Hepatocyte (in vitro differentiated cells): Measurements from ENCODE around the gene PPP1R13L.

ENCODE experiments used
- CTCF ChIP-seq: fragments of 200-600 bp; sonication (generic); IDR thresholded peaks from 2 replicates; pipeline ENCODE4 v1.5.1; 2016; ENCODE audit warnings: antibody characterized with exemption, mild to moderate bottlenecking; ENCODE audit not compliant: poor library complexity
- EZH2 ChIP-seq: fragments of 200-600 bp; sonication (generic); IDR thresholded peaks from 2 replicates; pipeline ENCODE4 v1.6.1; 2016; ENCODE audit warnings: antibody characterized with exemption, mild to moderate bottlenecking, borderline replicate concordance
- EZH2phosphoT487 ChIP-seq: fragments of 200-600 bp; sonication (generic); IDR thresholded peaks from one replicate; pipeline ENCODE4 v1.6.1; 2018; ENCODE audit warnings: antibody characterized with exemption, mild to moderate bottlenecking, low read depth, moderate library complexity; ENCODE audit not compliant: unreplicated experiment, severe bottlenecking

DNA sequence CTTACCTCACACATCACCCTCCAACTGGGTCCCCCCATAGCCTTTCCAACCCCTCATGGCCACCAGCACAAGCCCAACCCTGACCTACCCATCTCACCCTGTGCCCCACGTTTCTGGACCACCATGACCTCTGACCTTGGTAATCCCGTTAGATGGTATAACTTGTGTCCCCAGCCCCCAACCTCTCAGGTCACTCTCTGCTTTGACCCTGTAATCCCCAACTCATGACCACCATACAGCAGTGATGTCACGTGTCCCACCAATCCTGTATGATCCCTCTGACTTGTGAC is 55.8 kb downstream of the PPP1R13L start:
- TF ChIP-seq EZH2 (no peak), CTCF (no peak), EZH2phosphoT487 (no peak)
